H7 (cell line): Measurements from ENCODE around the gene ROPN1L. TPM values are rescaled to one million over a fixed set of nuclear protein-coding genes. Genes with fewer than 3 reads are reported as not detected.
A peak's percentile ranks its signal among the peaks of the same experiment; 100 is the strongest.

Experiments
- DNase-seq: peaks from one replicate; pipeline ENCODE4 v3.0.0; 2012
- H3K27me3 ChIP-seq: 2 replicates; pipeline ENCODE4 v1.6.0; 2011; ENCODE audit warnings: mild to moderate bottlenecking, low read length; ENCODE audit not compliant: control insufficient read depth, insufficient read depth
- H3K36me3 ChIP-seq: replicated peaks from 2 replicates; pipeline ENCODE4 v1.5.1; 2011; ENCODE audit warnings: low read length; ENCODE audit not compliant: control insufficient read depth, insufficient read depth
- H3K4me3 ChIP-seq: 2 replicates; pipeline ENCODE4 v1.5.1; 2011; ENCODE audit warnings: low read depth, mild to moderate bottlenecking, control low read depth, low read length, moderate library complexity; ENCODE audit not compliant: insufficient read depth
- total RNA-seq: library from RNA; depleted of rRNA; stranded (reverse); fragments of >200 nt; shearing (Covaris generic); gene quantifications from 2 replicates; pipeline ENCODE4 v1.2.3, GENCODE V29; 2014

Gene ROPN1L
- total RNA-seq, 1 experiment from 2014 or later, result not detected

DNA sequence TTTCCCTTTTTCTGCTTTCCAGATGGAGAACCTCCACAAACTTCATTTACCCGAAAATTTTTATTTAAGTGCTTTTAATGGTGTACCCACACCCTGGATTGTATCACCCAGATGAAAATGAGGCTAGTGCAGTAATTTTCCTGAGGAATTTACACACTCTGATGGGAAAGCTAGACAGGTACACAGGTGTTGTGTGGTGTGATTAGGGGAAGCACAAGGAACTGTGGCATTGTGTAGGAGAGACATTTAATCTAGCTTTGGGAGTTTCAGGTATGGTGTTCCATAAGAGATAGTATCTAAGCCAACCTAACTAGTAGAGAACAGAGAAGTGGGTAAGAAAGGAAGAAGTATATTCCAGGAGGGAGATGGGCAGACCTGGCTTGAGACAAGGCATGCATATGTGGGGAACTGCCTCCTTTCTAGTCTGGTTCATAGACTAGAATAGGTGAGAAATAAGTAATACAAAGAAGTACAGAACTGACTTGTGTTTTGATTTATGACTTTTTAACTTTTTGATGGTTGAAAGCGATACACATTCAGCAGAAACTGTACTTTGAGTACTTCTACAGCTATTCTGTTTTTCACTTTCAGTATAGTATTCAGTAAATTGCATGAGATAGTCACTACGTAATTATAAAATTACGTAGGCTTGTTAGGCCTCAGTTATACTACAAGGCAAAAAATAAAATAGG is 22.9 kb upstream of the ROPN1L start:
- peaks cover 14% of the 10 kb centered on the region for H3K36me3 ChIP-seq
- H3K27me3 ChIP-seq, result no peaks in the 10 kb centered on the region
- no peak for DNase-seq
- no peak overlapping the region for H3K4me3 ChIP-seq

DNA sequence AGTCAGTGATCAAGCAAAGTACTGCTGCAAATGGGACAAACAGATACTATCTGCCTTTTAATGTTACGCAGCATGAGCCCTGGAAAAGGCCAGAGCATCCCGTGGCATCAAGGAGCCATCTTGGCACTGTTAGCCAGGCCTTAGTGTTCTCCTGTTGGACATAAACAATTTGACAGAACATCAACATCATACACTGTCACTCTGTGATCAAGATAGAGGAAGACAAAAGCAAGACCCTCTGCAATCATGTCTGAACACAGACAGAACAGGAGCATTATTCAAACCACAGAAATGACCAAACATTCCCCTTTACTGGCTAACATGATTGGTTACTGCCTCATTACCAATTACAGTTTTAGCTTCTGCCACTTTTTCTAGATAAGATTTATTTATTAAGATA is 21.2 kb upstream of the ROPN1L start:
- DNase-seq, result no peak
- H3K4me3 ChIP-seq, result no peak overlapping the region
- H3K36me3 ChIP-seq, result peaks cover 13% of the 10 kb centered on the region
- H3K27me3 ChIP-seq, result no peaks in the 10 kb centered on the region

DNA sequence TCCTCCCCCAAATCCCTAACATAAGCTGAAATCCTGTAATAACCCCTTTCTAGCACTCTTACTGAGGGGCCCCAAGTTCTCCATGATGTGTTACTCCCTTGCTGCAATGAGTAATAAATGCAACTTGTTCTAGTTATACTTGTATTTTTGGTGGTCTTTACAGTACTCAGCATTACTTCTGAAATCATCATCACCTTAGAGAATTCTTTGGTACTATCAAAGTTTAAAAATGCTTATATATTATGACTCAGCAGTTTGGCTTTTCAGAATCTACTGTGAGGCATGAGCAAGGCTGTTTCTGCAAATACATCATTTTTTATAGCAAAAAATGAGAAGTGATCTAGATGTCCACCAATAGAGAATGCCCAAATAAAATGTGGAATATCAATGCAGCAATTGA is 20.7 kb upstream of the ROPN1L start:
- peaks cover 13% of the 10 kb centered on the region for H3K36me3 ChIP-seq
- DNase-seq, result no peak

DNA sequence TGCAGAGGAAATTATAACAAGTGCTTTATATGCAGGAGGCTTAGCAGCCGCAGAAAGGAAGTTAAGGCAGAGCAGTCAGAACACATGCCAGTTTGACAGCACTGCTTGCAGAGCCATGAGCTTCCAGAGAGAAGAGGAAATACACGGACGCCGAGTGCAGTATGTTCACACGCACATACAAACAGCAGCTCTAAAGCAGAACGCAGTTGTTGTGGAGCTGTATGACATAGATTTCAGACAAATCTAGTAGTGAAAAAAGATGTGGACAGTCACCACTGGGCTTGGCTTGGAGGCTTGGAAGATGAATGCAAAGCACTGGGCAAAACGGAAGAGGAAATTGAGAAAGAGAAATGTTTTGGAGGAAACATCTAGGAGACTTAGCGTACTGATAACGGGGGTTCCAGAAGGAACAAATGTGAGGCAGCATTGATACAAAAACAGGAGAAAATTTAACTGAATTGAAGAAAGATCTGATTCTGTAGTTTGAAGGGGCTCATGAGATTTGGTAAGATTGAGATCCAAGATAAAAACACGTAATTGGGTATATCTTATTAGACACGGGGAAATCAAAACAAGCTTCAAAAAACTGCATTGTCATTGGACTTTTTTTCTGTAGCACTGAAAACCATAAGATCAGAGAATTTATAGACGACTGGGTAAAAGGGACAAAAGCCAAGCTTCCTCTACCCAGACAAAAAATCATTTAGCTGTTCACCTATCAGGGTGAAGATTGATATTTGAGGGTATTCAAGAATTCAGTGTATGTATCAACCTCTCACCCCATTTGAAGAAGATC is 19.6 kb upstream of the ROPN1L start:
- H3K36me3 ChIP-seq, result peaks cover 20% of the 10 kb centered on the region
- H3K4me3 ChIP-seq, result no peak overlapping the region
- H3K27me3 ChIP-seq, result no peaks in the 10 kb centered on the region
- DNase-seq, result no peak

More for the DNA sequence above, 20.7 kb upstream of the ROPN1L start:
- no peaks in the 10 kb centered on the region for H3K27me3 ChIP-seq
- no peak overlapping the region for H3K4me3 ChIP-seq

DNA sequence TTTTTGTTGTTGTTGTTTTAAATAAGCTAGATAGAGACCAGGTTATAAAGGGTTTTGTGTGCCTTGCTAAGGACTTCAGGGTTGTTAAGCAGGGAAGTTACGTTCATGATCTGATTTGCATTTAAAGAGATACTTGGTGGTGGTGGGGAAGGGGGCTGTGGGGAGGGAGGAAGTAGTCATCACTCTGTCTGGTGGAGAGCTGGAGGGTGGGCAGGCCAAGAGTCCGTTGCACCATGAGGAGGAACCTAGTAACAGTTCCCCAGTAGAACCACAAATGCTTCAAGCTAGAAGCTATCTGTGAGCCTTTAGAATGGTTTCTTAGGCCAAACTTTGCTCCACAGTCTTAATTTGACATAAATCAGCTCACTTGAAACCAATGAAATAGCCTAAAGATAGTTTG is 18.7 kb upstream of the ROPN1L start:
- H3K4me3 ChIP-seq, result no peak overlapping the region
- DNase-seq, result no peak
- H3K36me3 ChIP-seq, result peaks cover 24% of the 10 kb centered on the region
- H3K27me3 ChIP-seq, result no peaks in the 10 kb centered on the region

DNA sequence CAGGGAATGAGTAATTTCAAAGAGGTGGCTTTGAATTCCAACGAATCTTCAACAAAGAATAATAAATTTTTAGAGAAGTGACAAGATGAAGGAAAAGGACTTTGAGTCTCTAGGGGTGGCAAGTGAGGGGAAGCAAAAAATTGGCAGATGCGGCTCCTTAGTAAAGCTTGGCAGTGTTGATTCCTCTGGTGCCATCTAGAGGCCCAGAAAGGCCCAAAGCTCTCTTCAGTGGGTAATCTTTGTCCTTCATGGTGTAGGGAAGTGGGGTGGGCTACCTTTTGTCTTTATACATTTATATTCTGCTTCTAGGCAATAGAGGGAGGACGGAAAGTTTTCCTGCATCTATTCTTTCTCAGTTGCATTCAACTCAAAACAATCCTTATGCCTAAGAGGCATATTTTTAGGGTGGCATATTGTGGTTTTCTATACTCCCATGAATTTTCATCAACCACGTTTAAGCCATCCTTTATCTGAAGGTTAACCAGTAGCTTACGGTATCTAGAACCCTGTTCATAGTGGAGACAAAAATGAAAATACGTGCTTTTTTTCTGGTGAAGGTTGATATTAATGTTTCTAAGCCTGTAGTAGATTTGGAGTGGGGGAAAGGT is 17.5 kb upstream of the ROPN1L start:
- no peak overlapping the region for H3K4me3 ChIP-seq
- no peaks in the 10 kb centered on the region for H3K27me3 ChIP-seq
- DNase-seq, result peak; percentile 44
- H3K36me3 ChIP-seq, result peaks cover 23% of the 10 kb centered on the region

DNA sequence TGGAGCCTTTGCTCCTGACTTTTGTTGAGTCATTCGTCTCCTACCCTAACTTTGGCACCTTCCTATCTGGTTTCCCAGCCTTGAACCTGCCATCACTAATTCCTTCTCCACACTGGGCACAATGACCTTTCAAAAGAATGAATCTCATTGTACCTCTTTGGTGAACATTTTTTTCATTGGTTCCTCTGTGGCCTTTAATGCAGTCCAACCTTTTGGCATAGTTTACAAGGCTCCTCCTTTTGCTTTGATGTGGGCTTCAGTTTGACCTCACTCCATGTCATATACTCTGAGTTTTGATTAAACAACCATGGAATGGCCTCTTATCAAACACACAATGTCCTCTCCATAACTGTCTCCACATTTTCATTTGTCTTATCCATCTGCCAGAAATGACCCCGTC is 14.5 kb upstream of the ROPN1L start:
- no peak overlapping the region for H3K4me3 ChIP-seq
- H3K36me3 ChIP-seq, result peaks cover 21% of the 10 kb centered on the region
- no peaks in the 10 kb centered on the region for H3K27me3 ChIP-seq
- DNase-seq, result no peak

DNA sequence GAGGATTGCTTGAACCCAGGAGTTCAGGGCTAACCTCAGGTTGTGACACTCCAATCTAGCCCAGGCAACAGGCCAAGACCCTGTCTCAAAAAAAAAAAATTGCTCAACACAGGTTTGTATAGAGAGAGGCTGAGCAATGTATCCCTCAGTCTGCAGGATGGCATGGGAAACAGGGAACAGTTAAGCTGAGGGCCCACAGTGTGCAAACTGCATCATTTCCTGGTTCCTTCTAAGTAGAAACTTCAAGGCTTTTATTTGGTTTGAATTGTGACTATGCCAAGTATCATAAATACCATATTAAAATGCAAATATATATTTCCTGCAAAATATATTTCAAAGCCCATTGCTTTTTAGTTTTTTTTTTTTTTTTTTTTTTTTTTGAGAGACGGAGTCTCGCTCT is 13.7 kb upstream of the ROPN1L start:
- no peak overlapping the region for H3K4me3 ChIP-seq
- H3K27me3 ChIP-seq, result no peaks in the 10 kb centered on the region
- H3K36me3 ChIP-seq, result peaks cover 22% of the 10 kb centered on the region
- DNase-seq, result no peak

DNA sequence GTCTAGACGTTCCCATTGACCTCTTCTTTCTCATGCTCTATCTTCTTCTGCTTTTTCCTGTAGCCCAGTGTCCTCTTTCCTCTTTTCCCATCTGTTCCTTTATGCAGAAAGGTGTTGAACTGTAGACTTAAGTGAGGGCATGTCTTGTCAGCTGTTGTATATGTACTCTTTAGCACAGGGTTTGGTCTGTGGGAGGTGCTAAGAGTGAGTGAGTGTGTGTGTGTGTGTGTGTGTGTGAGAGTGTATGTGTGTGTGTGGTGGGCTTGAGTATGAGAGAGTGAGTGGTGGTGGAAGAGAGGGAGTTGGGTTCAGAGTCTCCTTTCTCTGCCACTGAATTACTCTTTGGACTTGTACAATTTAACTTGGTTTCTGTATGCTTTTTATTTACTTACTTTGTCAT is 10.3 kb upstream of the ROPN1L start:
- H3K4me3 ChIP-seq, result no peak overlapping the region
- no peak for DNase-seq
- no peaks in the 10 kb centered on the region for H3K27me3 ChIP-seq
- peaks cover 20% of the 10 kb centered on the region for H3K36me3 ChIP-seq

DNA sequence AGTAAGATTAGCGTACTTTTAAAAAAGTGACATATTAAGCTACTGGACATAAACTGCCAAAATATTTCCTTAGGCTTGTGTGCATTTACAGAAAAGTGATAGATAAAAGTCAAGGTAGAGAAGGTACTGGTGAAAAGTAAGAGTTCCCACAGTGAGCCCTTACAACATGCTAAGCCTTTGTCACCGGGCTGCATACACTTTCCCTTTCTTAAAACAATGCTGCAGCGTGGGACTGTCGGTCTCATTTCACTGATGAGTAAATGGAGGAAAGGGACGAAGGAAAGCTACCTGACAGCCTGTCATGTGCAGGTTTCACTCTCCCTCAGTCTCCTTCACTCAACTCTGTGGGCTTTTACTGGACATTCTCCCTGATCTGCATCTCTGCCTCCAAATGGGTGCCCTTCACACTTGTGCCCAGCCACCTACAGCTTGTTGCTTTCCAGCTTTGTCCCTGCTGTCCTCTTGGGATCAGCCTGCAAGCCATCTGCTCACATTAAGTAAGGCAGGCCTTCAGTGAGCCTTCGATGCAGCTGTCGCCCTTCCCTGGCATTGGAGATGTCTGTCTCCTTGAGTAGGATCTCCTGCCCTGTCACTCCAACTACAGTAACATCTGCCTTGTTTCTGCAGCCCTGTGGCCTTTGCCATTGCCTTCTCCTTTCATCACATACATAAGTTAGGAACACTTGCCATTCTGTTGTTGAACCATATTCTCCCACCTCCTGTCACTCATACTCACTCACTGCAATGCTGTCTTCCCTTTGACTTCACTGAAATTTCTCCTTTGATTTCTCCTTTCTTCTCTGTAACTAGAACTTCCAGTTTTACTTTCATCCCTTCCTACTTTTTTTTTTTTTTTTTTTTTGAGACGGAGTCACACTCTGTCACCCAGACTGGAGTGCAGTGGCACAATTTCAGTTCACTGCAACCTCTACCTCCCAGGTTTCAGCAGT is 9.3 kb upstream of the ROPN1L start:
- H3K36me3 ChIP-seq, result peaks cover 12% of the 10 kb centered on the region
- no peak for DNase-seq
- H3K27me3 ChIP-seq, result no peaks in the 10 kb centered on the region
- no peak overlapping the region for H3K4me3 ChIP-seq

DNA sequence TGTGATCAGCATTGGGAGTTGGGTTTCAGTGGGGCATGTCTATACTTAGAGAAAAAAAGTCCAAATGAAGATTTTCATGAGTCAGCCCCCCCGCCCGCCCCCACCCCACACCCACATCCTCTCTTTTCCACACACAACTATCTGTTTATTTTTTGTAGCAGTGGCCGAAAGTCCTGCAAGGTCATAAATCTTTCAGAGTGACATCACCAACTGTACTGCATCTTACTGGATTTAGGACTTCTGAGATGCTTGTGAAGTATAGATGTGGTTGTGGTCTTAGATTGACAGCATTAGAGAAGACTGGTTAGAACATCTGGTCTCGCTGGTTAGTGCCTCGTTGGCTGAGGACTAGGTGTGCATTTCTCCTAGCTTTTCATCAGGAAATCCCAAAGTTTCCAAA is 7.3 kb upstream of the ROPN1L start:
- Histone ChIP-seq H3K27me3 (no peaks in the 10 kb centered on the region), H3K36me3 (peaks cover 8% of the 10 kb centered on the region)
- no peak for DNase-seq

DNA sequence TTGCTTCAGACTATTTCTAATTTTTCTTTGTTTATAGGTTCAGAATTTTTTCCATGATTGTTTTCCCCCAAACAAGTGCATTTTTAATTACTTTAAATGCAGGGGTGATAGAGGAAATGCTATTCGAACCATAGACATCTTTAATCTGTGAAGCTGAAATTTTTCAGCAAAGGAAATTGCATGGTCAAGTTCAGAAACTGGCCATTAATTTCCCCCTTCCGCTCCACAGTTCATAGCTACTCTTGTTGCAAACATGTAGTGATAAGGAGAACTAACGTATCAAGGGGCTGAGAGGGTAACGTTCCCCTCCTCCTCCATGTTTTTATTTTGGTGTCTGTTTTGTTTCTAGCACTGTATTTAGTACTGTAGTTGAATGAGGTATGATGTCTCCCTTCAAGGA is 3.4 kb upstream of the ROPN1L start:
- no peak for DNase-seq
- H3K27me3 ChIP-seq, result peaks cover 7% of the 10 kb centered on the region
- H3K4me3 ChIP-seq, result no peak overlapping the region
- peaks cover 2% of the 10 kb centered on the region for H3K36me3 ChIP-seq

More for the DNA sequence above, 7.3 kb upstream of the ROPN1L start:
- no peak overlapping the region for H3K4me3 ChIP-seq

DNA sequence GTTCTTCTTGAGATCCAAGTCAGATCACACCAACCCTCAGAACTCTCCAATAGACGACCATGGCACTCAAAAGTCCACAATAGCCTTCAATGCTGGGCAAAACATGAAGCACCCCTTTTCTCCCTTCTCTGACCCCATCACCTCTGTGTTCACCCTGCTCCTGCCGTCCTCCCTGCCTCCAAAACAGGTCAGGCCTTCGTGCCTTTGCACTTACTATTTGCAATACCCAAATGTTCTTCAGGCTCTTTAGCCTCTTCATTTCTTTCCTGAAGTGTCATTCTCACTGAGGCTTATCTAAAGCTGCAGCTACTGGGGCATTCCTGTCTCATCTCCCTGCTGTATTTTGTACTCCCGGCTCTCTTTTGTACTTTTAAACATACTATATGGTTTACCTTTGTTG is 2.0 kb upstream of the ROPN1L start:
- DNase-seq, result no peak
- H3K4me3 ChIP-seq, result no peak overlapping the region
- H3K27me3 ChIP-seq, result peaks cover 9% of the 10 kb centered on the region
- no peaks in the 10 kb centered on the region for H3K36me3 ChIP-seq

DNA sequence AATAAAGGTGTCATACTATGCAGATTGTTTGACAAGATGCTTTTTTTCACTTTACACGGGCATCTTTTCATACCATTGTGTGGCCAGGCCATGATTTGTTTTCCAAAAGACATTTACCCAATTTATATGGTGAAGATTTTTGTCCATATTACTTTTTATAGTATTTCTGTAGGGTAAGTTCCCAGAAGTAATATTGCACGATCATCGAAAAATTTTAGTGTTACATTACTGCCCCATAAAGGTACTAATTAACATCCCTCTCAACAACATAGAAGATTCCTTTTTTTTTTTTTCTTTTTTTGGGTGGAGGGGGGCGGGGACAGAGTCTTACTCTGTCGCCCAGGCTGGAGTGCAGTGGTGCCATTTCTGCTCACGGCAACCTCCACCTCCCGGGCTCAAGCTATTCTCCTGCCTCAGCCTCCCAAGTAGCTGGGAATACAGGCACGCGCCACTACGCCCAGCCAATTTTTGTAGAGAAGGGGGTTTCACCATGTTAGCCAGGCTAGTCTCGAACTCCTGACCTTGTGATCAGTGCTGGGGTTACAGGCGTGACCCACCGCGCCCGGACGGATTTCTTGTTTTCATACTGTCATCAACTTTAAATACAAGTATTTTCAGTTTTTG is 1.2 kb upstream of the ROPN1L start:
- H3K27me3 ChIP-seq, result peaks cover 9% of the 10 kb centered on the region
- peak overlapping the region; percentile 70; the same call in 1 of the 2 replicates for H3K4me3 ChIP-seq
- no peaks in the 10 kb centered on the region for H3K36me3 ChIP-seq
- DNase-seq, result no peak
